ENCODE data around the gene MAT1A.

Gene MAT1A

DNA sequence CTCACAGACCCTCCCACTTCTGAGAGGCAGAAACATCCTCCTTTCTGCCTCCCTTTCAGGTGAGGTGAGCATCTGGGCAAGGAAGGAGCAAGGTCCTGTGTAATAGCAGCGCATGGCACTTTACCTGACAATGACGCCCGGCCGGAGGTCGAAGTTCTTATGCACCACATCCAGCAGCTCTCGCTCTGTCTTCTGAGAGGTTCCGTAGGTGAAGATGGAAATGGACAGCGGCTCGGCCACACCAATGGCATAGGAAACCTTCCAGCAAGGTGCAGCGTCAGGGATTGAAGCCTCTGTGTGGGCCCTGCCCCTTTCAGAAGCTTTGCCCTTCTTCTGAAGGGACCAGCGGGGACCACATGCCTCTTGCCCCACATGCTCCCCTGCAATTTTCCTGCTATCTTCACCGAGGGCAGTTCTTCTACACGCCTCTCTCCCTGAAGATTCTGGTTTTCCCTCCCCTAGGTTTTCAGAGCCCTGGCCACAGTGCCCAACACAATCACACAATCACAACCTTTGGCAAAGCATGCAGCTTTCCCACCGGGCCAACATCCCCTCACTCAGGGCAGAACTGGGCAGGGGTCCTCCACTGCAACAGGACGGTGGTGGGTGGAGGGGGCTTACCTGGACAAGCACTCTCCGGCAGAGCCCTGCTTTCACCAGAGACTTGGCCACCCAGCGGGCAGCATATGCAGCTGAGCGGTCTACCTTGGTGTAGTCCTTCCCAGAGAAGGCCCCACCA lies 14.9 kb downstream of the MAT1A start:
- no peak overlapping the region for H3K4me3 ChIP-seq (ENCODE audit: control insufficient read depth, low read depth, low read length)
- no peak for TF ChIP-seq CTCF (conservative IDR thresholded peaks at IDR 0.05; ENCODE audit: control insufficient read depth, insufficient read depth, low read depth, low read length)
- DNase-seq (ENCODE audit: low read depth): no peak

- H3K4me3 ChIP-seq (ENCODE audit: control insufficient read depth, low read depth, low read length): no peak overlapping the region
- DNase-seq (ENCODE audit: low read depth): no peak
- no peak for TF ChIP-seq CTCF (conservative IDR thresholded peaks at IDR 0.05; ENCODE audit: control insufficient read depth, insufficient read depth, low read depth, low read length)
Measured at GRCh38 chr10:80273523-80274170, 15.8 kb downstream of the MAT1A start.

- no peak for TF ChIP-seq CTCF (conservative IDR thresholded peaks at IDR 0.05; ENCODE audit: control insufficient read depth, insufficient read depth, low read depth, low read length)
- H3K4me3 ChIP-seq (ENCODE audit: control insufficient read depth, low read depth, low read length): no peak overlapping the region
- no peak for DNase-seq (ENCODE audit: low read depth)
Measured at GRCh38 chr10:80272793-80273522, 16.5 kb downstream of the MAT1A start.

GRCh38 chr10:80271416-80271815 lies 18.0 kb downstream of the MAT1A start:
- H3K4me3 ChIP-seq (ENCODE audit: control insufficient read depth, low read depth, low read length): no peak overlapping the region
- DNase-seq (ENCODE audit: low read depth): no peak
- no peak for TF ChIP-seq CTCF (conservative IDR thresholded peaks at IDR 0.05; ENCODE audit: control insufficient read depth, insufficient read depth, low read depth, low read length)

DNA sequence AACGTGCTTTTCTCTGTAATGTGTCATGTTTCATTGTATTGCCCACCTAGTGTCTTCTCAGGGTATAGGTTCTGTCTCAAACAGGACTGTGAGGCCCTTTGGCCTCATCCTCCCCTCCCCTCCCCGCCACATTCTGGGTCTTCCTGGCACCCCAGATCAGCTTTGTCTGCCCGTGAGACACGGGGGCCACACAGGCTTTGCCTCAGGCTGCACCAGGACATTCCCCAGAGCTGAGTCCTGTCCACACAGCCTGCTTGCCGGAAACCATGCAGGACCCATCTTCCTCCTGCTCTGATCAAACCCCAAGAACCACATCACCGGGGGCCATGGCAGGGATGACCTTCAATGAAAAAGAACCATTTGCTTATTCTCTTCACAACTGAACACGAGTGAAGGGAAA lies 18.6 kb downstream of the MAT1A start:
- no peak for DNase-seq (ENCODE audit: low read depth)
- no peak for TF ChIP-seq CTCF (conservative IDR thresholded peaks at IDR 0.05; ENCODE audit: control insufficient read depth, insufficient read depth, low read depth, low read length)

DNA sequence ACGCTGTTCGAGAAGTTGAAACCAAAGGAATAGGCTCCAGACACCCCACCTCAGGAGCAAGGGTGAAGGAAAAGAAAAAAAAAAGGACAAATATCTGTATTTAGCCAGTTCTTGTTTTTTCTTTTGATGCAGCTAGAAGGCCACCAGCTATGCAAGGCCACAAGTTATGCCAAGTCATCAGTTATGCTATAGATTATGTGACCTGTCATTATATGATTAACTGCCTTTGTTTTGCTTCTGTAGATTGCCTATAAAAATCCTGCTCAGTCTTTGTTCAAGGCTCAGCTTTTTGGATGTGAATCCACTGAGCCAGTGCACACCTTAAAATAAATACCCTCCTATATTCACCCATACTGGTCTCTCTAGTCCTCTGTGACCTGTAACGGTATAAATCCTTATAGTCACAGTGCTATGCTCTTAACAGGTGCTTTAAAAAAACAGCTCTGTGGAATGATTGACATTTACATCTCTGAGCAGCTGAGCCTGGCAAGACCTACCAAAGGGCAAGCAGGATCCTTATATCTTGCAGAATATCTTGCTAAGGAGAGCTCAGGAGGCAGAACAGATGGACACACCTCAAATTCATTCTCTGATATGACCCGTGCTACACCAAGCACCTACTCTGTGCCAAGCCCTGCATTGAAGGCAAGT lies 20.4 kb downstream of the MAT1A start:
- TF ChIP-seq CTCF (conservative IDR thresholded peaks at IDR 0.05; ENCODE audit: control insufficient read depth, insufficient read depth, low read depth, low read length): no peak
- DNase-seq (ENCODE audit: low read depth): no peak
- H3K4me3 ChIP-seq (ENCODE audit: control insufficient read depth, low read depth, low read length): no peak overlapping the region

More for the DNA sequence above, 18.6 kb downstream of the MAT1A start:
- H3K4me3 ChIP-seq (ENCODE audit: control insufficient read depth, low read depth, low read length): no peak overlapping the region

All from fibroblast of mammary gland (primary cell).